ENCODE measurements around the gene RAD9A. TPM values are rescaled to one million over a fixed set of nuclear protein-coding genes. Genes with fewer than 3 reads are reported as not detected.
A peak's percentile ranks its signal among the peaks of the same experiment; 100 is the strongest.

Gene RAD9A
- total RNA-seq = 10 to 100 TPM; 22.6 to 49.4 TPM

DNA sequence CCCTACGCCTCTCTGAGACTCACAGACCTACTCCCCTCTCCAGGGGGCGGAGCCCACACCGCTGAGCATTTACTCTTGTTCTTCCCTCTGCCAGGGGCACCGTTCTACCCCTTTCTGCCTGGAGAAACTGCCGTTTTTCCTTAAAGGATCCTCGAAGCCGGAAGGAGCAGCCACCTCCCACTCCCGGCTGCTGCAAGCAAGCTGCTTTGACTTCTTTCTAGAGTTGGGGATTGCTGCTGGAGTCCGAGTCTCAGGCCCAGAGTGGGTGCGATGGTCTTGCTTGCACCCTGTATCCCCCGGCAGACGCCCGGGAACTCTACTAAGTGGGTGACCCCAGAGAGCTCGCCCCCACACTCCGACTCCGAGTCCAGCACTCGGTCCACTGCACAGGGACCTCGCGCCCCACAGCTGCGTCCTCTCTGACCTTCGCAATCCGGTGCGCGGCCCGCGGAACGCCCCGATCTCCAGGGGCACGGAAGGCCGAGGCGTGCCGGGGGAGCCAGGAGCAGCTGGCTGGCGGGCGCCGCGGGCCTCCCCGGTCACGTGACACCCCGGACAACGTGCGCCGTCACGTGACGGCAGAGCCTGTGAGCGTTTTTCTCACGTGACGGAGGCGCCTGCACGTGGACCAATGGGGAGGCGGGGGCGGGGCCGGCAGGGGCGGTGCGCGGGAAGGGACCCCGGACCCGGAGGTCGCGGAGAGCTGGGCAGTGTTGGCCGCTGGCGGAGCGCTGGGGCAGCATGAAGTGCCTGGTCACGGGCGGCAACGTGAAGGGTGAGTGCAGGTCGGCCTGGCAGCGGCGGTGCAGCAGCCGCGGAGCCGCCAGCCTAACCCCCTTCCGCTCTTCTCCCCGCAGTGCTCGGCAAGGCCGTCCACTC, at the start of gene RAD9A:
Gene RAD9A (plus strand): TSS at position 683 of the 879 bp plus-strand sequence. CDS start 59 bp downstream, at position 742.
- Histone ChIP-seq H3K4me1 (peaks cover 23% of the 10 kb centered on the region), H3K27ac (peak within 1 kb of the TSS; percentile 72 to 89 (median 82)), H3K27me3 (no peaks in the 10 kb centered on the region), H3K4me3 (peak within 1 kb of the TSS; percentile 93 to 94), H3K9me3 (no peaks in the 10 kb centered on the region), H3K36me3 (replicated peaks in 1 of 2; ENCODE audit: insufficient read depth in 1 of 2, low read depth in 2 of 2) (no peaks in the 10 kb centered on the region)
- TF ChIP-seq, protein P1, sequence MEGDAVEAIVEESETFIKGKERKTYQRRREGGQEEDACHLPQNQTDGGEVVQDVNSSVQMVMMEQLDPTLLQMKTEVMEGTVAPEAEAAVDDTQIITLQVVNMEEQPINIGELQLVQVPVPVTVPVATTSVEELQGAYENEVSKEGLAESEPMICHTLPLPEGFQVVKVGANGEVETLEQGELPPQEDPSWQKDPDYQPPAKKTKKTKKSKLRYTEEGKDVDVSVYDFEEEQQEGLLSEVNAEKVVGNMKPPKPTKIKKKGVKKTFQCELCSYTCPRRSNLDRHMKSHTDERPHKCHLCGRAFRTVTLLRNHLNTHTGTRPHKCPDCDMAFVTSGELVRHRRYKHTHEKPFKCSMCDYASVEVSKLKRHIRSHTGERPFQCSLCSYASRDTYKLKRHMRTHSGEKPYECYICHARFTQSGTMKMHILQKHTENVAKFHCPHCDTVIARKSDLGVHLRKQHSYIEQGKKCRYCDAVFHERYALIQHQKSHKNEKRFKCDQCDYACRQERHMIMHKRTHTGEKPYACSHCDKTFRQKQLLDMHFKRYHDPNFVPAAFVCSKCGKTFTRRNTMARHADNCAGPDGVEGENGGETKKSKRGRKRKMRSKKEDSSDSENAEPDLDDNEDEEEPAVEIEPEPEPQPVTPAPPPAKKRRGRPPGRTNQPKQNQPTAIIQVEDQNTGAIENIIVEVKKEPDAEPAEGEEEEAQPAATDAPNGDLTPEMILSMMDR (IDR thresholded peaks at IDR 0.05) = peak in 1 of 7 experiments; percentile 27
- peak; percentile 44 to 76 (median 74) for TF ChIP-seq POLR2A (IDR thresholded peaks at IDR 0.05)
- WGBS, 2 donors = 0% methylated on average over 12 to 75 of the region's 75 CpGs
- intact Hi-C loops (cut with DNase I) = no loop called here
- peak; percentile 78 for ATAC-seq
- peak; percentile 95 to 98 (median 96) for DNase-seq

DNA sequence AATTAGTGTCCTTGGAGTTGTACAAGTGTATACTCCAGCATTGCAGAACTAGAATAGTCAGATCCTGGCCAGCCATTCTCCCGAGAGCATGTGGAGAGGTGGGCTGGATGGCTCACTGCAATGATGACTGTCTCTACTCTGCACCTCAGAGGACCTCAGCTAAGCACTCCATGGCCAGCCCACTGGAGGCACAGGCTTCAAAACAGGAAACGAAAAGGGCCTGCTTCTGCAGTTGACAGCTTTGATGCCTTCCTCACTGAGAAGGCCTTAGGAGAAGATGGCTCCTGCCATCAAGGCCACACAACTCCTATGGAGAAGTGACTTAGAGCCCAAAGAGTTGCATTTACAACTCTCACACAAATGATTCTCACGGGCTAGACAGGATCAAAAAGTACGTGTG, 47.5 kb upstream of the RAD9A start:
- Histone ChIP-seq H3K36me3 (replicated peaks in 1 of 2; ENCODE audit: insufficient read depth in 1 of 2, low read depth in 2 of 2) (no peaks in the 10 kb centered on the region), H3K27ac (peak overlapping the region; percentile 45 to 82 (median 76)), H3K4me3 (no peak overlapping the region), H3K4me1 (peaks cover 49% of the 10 kb centered on the region), H3K27me3 (no peaks in the 10 kb centered on the region), H3K9me3 (no peaks in the 10 kb centered on the region)
- TF ChIP-seq, protein P1 (IDR thresholded peaks at IDR 0.05) = no peak
- no peak for DNase-seq
- WGBS, 2 donors = 79 to 80% methylated on average over 4 of the region's 4 CpGs
- no peak for ATAC-seq
- intact Hi-C loops (cut with DNase I) = no loop called here

DNA sequence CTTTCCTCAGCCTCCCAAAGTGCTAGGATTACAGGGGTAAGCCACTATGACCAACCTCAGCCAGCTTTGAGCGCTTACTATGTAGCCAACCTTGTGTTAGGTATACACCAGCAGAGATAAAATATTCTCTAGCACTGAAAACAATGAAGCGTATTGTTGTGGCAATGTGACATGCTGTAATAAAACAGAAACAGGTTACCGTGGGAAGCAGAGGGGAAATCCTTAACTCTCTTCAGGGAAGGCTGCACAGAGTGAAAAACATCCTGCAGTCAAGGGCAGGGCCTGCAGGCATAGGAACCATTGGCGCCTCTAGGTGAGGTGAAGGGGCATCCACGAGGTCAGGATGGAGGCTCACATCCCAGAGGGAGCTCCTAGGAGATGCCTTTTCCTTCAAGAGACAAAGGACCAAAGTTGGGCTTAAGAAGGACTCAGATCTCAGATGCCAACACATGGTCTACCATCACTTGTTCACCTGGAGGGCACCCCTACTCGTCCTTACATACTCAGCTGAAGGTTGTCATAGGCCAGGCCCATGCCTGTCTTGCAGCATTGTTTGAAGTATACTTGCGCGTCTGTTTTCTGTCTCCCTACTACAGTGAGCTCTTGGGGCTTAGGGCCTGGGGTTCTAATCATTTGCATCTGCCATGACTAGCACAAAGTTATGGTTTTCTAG, 46.4 kb upstream of the RAD9A start:
- DNase-seq (peak in 2 of 4 donors; percentile 20 to 30), ATAC-seq (peak; percentile 50)
- WGBS, 2 donors = 39 to 47% methylated on average over 8 of the region's 8 CpGs
- H3K4me1 ChIP-seq = peaks cover 58% of the 10 kb centered on the region
- H3K27me3 ChIP-seq = no peaks in the 10 kb centered on the region
- H3K27ac ChIP-seq = peak overlapping the region; percentile 68 to 82 (median 76)
- H3K9me3 ChIP-seq = no peaks in the 10 kb centered on the region
- intact Hi-C loops (cut with DNase I) = loop anchor here (5.0 kb wide), 1 partner anchor 37 kb away; no protein-coding TSS in a partner anchor
- H3K36me3 ChIP-seq (replicated peaks in 1 of 2; ENCODE audit: insufficient read depth in 1 of 2, low read depth in 2 of 2) = no peaks in the 10 kb centered on the region
- no peak overlapping the region for H3K4me3 ChIP-seq
- TF ChIP-seq, protein P1 (IDR thresholded peaks at IDR 0.05) = no peak
- TF ChIP-seq POLR2A (IDR thresholded peaks at IDR 0.05) = peak in 2 of 3 donors; percentile 29 to 31

DNA sequence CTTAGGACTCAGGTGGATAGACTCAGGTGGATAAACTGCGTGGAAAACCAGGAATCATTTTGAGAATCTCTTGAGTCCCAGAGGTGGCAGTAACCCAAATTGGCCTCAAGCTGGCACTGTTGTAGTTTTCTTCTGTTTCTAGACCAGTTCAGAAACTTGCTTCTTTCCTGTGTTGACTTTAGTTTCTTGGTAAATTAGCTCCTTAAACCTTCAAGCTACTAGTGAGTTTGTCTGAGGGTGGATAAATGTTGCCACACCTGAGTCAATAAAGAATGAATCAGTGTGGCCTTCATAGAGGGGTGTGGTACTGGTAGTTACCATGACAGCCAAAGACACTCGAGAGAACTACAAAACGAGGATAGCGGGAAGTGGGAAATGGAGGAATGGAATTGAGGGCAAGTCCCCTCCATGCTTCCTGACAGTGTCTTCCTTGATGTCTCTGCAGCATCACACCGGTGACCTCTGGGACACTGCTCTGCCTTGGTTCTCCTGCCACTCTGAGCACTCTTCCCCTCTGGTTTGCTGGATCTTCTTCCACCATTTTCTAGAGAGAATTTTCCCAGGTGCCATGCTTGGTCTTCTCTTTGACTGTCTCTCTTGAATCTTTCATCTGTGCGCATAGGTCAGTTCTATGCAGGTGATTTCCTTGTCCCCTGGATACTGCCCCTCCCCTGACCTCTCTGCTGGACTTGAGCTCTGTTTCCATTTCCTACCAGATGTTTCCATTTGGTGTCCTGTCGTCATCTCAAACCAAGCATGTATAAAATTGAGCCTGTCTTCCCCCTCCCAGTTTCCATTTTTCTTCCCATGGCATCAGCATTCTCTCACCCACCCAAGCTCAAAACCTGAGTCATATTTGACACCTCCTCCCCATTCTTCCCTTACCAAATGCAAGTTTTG, 45.6 kb upstream of the RAD9A start:
- Histone ChIP-seq H3K27ac (peak overlapping the region; percentile 68 to 82 (median 76)), H3K9me3 (no peaks in the 10 kb centered on the region), H3K27me3 (no peaks in the 10 kb centered on the region), H3K4me1 (peaks cover 65% of the 10 kb centered on the region), H3K36me3 (replicated peaks in 1 of 2; ENCODE audit: insufficient read depth in 1 of 2, low read depth in 2 of 2) (no peaks in the 10 kb centered on the region), H3K4me3 (no peak overlapping the region)
- DNase-seq = peak; percentile 65 to 80 (median 74)
- intact Hi-C loops (cut with DNase I) = loop anchor here (5.0 kb wide), 1 partner anchor 36 kb away; no protein-coding TSS in a partner anchor
- WGBS, 2 donors = 27 to 39% methylated on average over 7 of the region's 7 CpGs
- ATAC-seq = peak; percentile 93
- peak in 2 of 3 donors; percentile 8 to 12 for TF ChIP-seq POLR2A (IDR thresholded peaks at IDR 0.05)
- TF ChIP-seq, protein P1 (IDR thresholded peaks at IDR 0.05) = peak; percentile 21 to 86 (median 75)

All from body of pancreas (tissue), 4 donors.